Muscle of back (tissue), 13 donors: ENCODE measurements around the gene USP8. TPM values are rescaled to one million over a fixed set of nuclear protein-coding genes. Genes with fewer than 3 reads are reported as not detected.
"Not testable (repeated sequence)": the region's sequence is repeated elsewhere in the genome, so short reads cannot be mapped to it uniquely, and the experiment has no call there.

Experiments used
- DNase-seq, 3 donors: peaks; one replicate each; pipeline versions ENCODE4 v3.0.0 to v3.0.0-alpha.2; 2013
- long read RNA-seq, 9 donors: transcript quantifications; one replicate each; lab custom pipeline, GENCODE V29; 2026
- polyA plus RNA-seq, 10 donors: library from polyadenylated mRNA; unstranded; fragments of 120-200 nt; gene quantifications; one replicate each; pipeline ENCODE4 v1.2.1, GENCODE V29; 2013; ENCODE audit not compliant: insufficient read length in 10 of 10

The USP8 gene
- polyA plus RNA-seq = 10 to 100 TPM; 26.1 to 40.2 (median 32.9) TPM
- long read RNA-seq, donor 1 = 0 reads
- long read RNA-seq, donor 2 = 0 reads
- long read RNA-seq, donor 3 = 0 reads
- long read RNA-seq, donor 4, full-length matches to known transcripts = 1 of 1 reads
- long read RNA-seq, donor 4, partial matches to known transcripts = 0 of 1 reads
- long read RNA-seq, donor 4, other reads (novel, unspliced or antisense) = 0 of 1 reads
- long read RNA-seq, donor 5, partial matches to known transcripts = 0 of 1 reads
- long read RNA-seq, donor 5, other reads (novel, unspliced or antisense) = 0 of 1 reads
- long read RNA-seq, donor 6, partial matches to known transcripts = 9 of 10 reads
- long read RNA-seq, donor 6, other reads (novel, unspliced or antisense) = 0 of 10 reads
- long read RNA-seq, donor 7, partial matches to known transcripts = 0 of 1 reads
- long read RNA-seq, donor 7, other reads (novel, unspliced or antisense) = 0 of 1 reads
- long read RNA-seq, donor 8, partial matches to known transcripts = 8 of 8 reads
- long read RNA-seq, donor 8, other reads (novel, unspliced or antisense) = 0 of 8 reads
- long read RNA-seq, donor 9 = 0 reads

GRCh38 chr15:50424066-50424890 is at the start of gene USP8:
Gene USP8, plus strand, starts transcription at chr15:50424405. Its CDS starts 14,669 bp downstream, at chr15:50439074.
- peak; percentile 98 to 99 (median 99) for DNase-seq

- DNase-seq = no peak
Observed at GRCh38 chr15:50377867-50378751, 46.1 kb upstream of the USP8 start.

- DNase-seq = no peak
Observed at GRCh38 chr15:50378776-50379175, 45.4 kb upstream of the USP8 start.

GRCh38 chr15:50379413-50379812 is 44.8 kb upstream of the USP8 start:
- DNase-seq = not testable (repeated sequence)

GRCh38 chr15:50380089-50380488 is 44.1 kb upstream of the USP8 start:
- DNase-seq = no peak

GRCh38 chr15:50381438-50381837 is 42.8 kb upstream of the USP8 start:
- DNase-seq = no peak

- DNase-seq = not testable (repeated sequence)
Observed at GRCh38 chr15:50382408-50382807, 41.8 kb upstream of the USP8 start.

GRCh38 chr15:50390554-50391264 is 33.5 kb upstream of the USP8 start:
- DNase-seq = peak in 2 of 3 donors; percentile 17 to 52

GRCh38 chr15:50391561-50391960 is 32.6 kb upstream of the USP8 start:
- peak in 1 of 3 donors; percentile 26 for DNase-seq

GRCh38 chr15:50411870-50412269 is 12.3 kb upstream of the USP8 start:
- no peak for DNase-seq

- DNase-seq = no peak
Observed at GRCh38 chr15:50414624-50415023, 9.6 kb upstream of the USP8 start.

- DNase-seq = no peak
Observed at GRCh38 chr15:50415752-50416404, 8.3 kb upstream of the USP8 start.

- no peak for DNase-seq
Observed at GRCh38 chr15:50416890-50417289, 7.3 kb upstream of the USP8 start.

GRCh38 chr15:50418041-50418583 is 6.1 kb upstream of the USP8 start:
- DNase-seq = no peak

GRCh38 chr15:50425219-50425618 is 1.0 kb downstream of the USP8 start:
- peak in 1 of 3 donors; percentile 13 for DNase-seq

GRCh38 chr15:50425678-50426246 is 1.6 kb downstream of the USP8 start:
- not testable (repeated sequence) for DNase-seq

GRCh38 chr15:50426428-50426827 is 2.2 kb downstream of the USP8 start:
- no peak for DNase-seq

- no peak for DNase-seq
Observed at GRCh38 chr15:50431204-50431603, 7.0 kb downstream of the USP8 start.

- DNase-seq = no peak
Observed at GRCh38 chr15:50432230-50432629, 8.0 kb downstream of the USP8 start.
